22Rv1 (cell line): ENCODE measurements around the gene GOLGA8B.
"Not testable (repeated sequence)": the region's sequence is repeated elsewhere in the genome, so short reads cannot be mapped to it uniquely, and the experiment has no call there.

ENCODE experiments used
- H3K27ac ChIP-seq: fragments of 450-650 bp; 2 replicates; pipeline ENCODE4 v1.5.1; 2017

The GOLGA8B gene

GRCh38 chr15:34535857-34536256 is 47.6 kb downstream of the GOLGA8B start:
- H3K27ac ChIP-seq = not testable (repeated sequence)
